Ascending aorta (tissue), 2 donors: ENCODE data around the gene SKIDA1. TPM values are rescaled to one million over a fixed set of nuclear protein-coding genes. Genes with fewer than 3 reads are reported as not detected.

Experiments used
- DNase-seq, 2 donors: peaks; one replicate each; pipeline ENCODE4 v3.0.0-alpha.2; 2019; ENCODE audit warnings: low spot score in 2 of 2
- H3K27ac ChIP-seq, 2 donors: fragments of 200-600 bp; sonication (generic); one replicate each; pipeline ENCODE4 v1.5.1; 2016 to 2017; ENCODE audit warnings: mild to moderate bottlenecking in 1 of 2
- H3K27me3 ChIP-seq: fragments of 200-600 bp; sonication (generic); one replicate; pipeline ENCODE4 v1.5.1; 2017
- H3K36me3 ChIP-seq, 2 donors: fragments of 200-600 bp; sonication (generic); one replicate each; pipeline ENCODE4 v1.5.1; 2016
- H3K4me1 ChIP-seq, 2 donors: fragments of 200-600 bp; sonication (generic); one replicate each; pipeline ENCODE4 v1.5.1; 2016 to 2017; ENCODE audit warnings: mild to moderate bottlenecking in 1 of 2
- H3K4me3 ChIP-seq, 2 donors: fragments of 200-600 bp; sonication (generic); one replicate each; pipeline ENCODE4 v1.5.1; 2016 to 2017; ENCODE audit warnings: mild to moderate bottlenecking in 1 of 2
- H3K9me3 ChIP-seq, 2 donors: fragments of 200-600 bp; sonication (generic); one replicate each; pipeline ENCODE4 v1.5.1; 2016
- CTCF ChIP-seq, 3 experiments: fragments of 200-600 bp in 2 of 3; fragments of 450-650 bp in 1 of 3; sonication (generic) in 2 of 3; IDR thresholded peaks; one replicate each; pipeline ENCODE4 v1.5.1; 2016 to 2019; ENCODE audit warnings: antibody characterized with exemption in 3 of 3, mild to moderate bottlenecking in 1 of 3, moderate library complexity in 1 of 3
- intact Hi-C: fragments of 100-400 bp; cut with DNase I; formaldehyde crosslinking; loops from one replicate; pipeline ENCODE4 v1.15.1; 2023
- total RNA-seq: library from RNA; depleted of rRNA; stranded (reverse); fragments of >200 nt; gene quantifications from one replicate; pipeline ENCODE4 v1.1.0, GENCODE V29; 2016

Gene SKIDA1
- total RNA-seq, 1 donor from 2014 or later, result not detected

- DNase-seq, result peak in 1 of 2 donors; percentile 72
- no peak overlapping the region for H3K27ac ChIP-seq
- no peaks in the 10 kb centered on the region for H3K27me3 ChIP-seq
- H3K4me1 ChIP-seq, result peaks cover 3 to 6% of the 10 kb centered on the region in 2 donors
- peak overlapping the region; percentile 26 to 52 for H3K4me3 ChIP-seq
- intact Hi-C loops, result loop anchor here (5.0 to 10.0 kb wide), 6 partner anchors 208 to 1562 kb away; partner anchors contain the start of gene COMMD3
- no peaks in the 10 kb centered on the region for H3K36me3 ChIP-seq
- H3K9me3 ChIP-seq, result no peaks in the 10 kb centered on the region
- TF ChIP-seq CTCF (IDR thresholded peaks at IDR 0.05), result no peak
Measured at GRCh38 chr10:21499701-21500577, 25.5 kb downstream of the SKIDA1 start.

DNA sequence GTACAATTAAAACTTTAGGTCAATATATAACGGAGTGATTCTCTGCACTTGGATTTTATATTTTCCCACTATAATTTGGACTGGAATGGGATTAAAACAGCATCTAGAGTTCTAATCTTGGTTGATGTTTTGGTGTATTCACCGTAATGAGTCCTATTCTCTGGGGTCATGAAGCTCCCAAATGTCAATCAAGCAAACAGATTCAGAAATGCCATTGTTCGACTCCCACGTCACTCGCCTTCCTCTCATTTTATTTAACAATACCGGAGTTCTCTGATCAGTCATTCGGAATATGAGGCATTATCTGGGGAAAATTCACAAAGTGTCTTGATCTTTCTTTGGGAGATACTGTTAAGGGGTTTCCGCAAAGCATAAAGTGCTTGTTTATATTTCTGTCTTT is 26.5 kb downstream of the SKIDA1 start:
- DNase-seq, result no peak
- Histone ChIP-seq H3K36me3 (no peaks in the 10 kb centered on the region), H3K4me3 (no peak overlapping the region), H3K27ac (no peak overlapping the region), H3K4me1 (peaks cover 6% of the 10 kb centered on the region in 2 donors), H3K27me3 (no peaks in the 10 kb centered on the region), H3K9me3 (no peaks in the 10 kb centered on the region)
- TF ChIP-seq CTCF (IDR thresholded peaks at IDR 0.05), result no peak
- intact Hi-C loops, result loop anchor here (5.0 to 10.0 kb wide), 6 partner anchors 207 to 1563 kb away; partner anchors contain the start of gene COMMD3

DNA sequence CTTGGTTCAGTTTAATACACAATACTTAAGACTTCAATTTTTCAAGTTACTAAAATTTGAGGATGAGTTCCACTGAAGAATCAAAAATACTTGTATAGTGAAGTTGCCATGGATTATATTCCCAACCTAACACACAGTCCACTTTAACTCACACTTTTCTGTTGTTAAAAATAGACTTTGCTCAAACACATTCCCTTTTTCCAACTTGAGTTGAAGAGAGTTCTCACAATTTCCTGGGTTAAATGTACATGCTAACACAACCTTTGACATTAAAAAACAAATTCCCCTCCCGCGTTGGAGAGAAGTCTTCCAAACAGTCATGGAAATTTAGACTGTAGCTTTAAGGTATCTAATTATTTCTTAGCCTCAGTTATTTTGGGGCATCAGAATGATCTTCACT is 27.1 kb downstream of the SKIDA1 start:
- no peaks in the 10 kb centered on the region for H3K9me3 ChIP-seq
- H3K36me3 ChIP-seq, result no peaks in the 10 kb centered on the region
- no peak for TF ChIP-seq CTCF (IDR thresholded peaks at IDR 0.05)
- H3K4me3 ChIP-seq, result no peak overlapping the region
- peaks cover 6% of the 10 kb centered on the region in 2 donors for H3K4me1 ChIP-seq
- DNase-seq, result no peak
- H3K27ac ChIP-seq, result no peak overlapping the region
- intact Hi-C loops, result loop anchor here (5.0 to 10.0 kb wide), 6 partner anchors 206 to 1564 kb away; partner anchors contain the start of gene COMMD3
- no peaks in the 10 kb centered on the region for H3K27me3 ChIP-seq

GRCh38 chr10:21497177-21497807 is 28.2 kb downstream of the SKIDA1 start:
- Histone ChIP-seq H3K27me3 (no peaks in the 10 kb centered on the region), H3K9me3 (no peaks in the 10 kb centered on the region), H3K27ac (peak overlapping the region; percentile 35 to 51), H3K4me3 (peak overlapping the region; percentile 68 to 95), H3K36me3 (no peaks in the 10 kb centered on the region), H3K4me1 (peaks cover 6% of the 10 kb centered on the region in 2 donors)
- TF ChIP-seq CTCF (IDR thresholded peaks at IDR 0.05), result no peak
- intact Hi-C loops, result loop anchor here (1.0 to 10.0 kb wide), 9 partner anchors 20 to 1565 kb away; partner anchors contain the start of genes COMMD3 and MLLT10
- peak; percentile 59 to 94 for DNase-seq

- Histone ChIP-seq H3K27me3 (no peaks in the 10 kb centered on the region), H3K27ac (peak overlapping the region; percentile 35 to 51), H3K4me3 (peak overlapping the region; percentile 68 to 95), H3K4me1 (peaks cover 6% of the 10 kb centered on the region in 2 donors), H3K9me3 (no peaks in the 10 kb centered on the region), H3K36me3 (no peaks in the 10 kb centered on the region)
- TF ChIP-seq CTCF (IDR thresholded peaks at IDR 0.05), result peak in 2 of 3 experiments; percentile 18 to 40
- intact Hi-C loops, result loop anchor here (1.0 to 10.0 kb wide), 10 partner anchors 20 to 1566 kb away; partner anchors contain the start of genes COMMD3 and MLLT10
- peak in 1 of 2 donors; percentile 71 for DNase-seq
Measured at GRCh38 chr10:21496343-21497176, 28.9 kb downstream of the SKIDA1 start.
